Measurements from ENCODE around the gene UBE3C.

UBE3C gene

GRCh38 chr7:157177333-157177982, 38.7 kb downstream of the UBE3C start:
- no peak for DNase-seq (ENCODE audit: low read depth in 2 of 2)

GRCh38 chr7:157177983-157178381, 39.3 kb downstream of the UBE3C start:
- DNase-seq (ENCODE audit: low read depth in 2 of 2): no peak

GRCh38 chr7:157183832-157184231, 45.1 kb downstream of the UBE3C start:
- no peak for DNase-seq (ENCODE audit: low read depth in 2 of 2)

- no peak for DNase-seq (ENCODE audit: low read depth in 2 of 2)
Observed at GRCh38 chr7:157188091-157188665, 49.5 kb downstream of the UBE3C start.

GRCh38 chr7:157189405-157189804, 50.7 kb downstream of the UBE3C start:
- no peak for DNase-seq (ENCODE audit: low read depth in 2 of 2)

- DNase-seq (ENCODE audit: low read depth in 2 of 2): no peak
Observed at GRCh38 chr7:157192861-157193260, 54.1 kb downstream of the UBE3C start.

- no peak for DNase-seq (ENCODE audit: low read depth in 2 of 2)
Observed at GRCh38 chr7:157193274-157193673, 54.5 kb downstream of the UBE3C start.

GRCh38 chr7:157194948-157195347, 56.2 kb downstream of the UBE3C start:
- DNase-seq (ENCODE audit: low read depth in 2 of 2): no peak

- no peak for DNase-seq (ENCODE audit: low read depth in 2 of 2)
Observed at GRCh38 chr7:157195868-157196267, 57.1 kb downstream of the UBE3C start.

GRCh38 chr7:157204134-157204533, 65.4 kb downstream of the UBE3C start:
- no peak for DNase-seq (ENCODE audit: low read depth in 2 of 2)

- DNase-seq (ENCODE audit: low read depth in 2 of 2): no peak
Observed at GRCh38 chr7:157205438-157205837, 66.7 kb downstream of the UBE3C start.

GRCh38 chr7:157208571-157209413, 70.1 kb downstream of the UBE3C start:
- no peak for DNase-seq (ENCODE audit: low read depth in 2 of 2)

GRCh38 chr7:157210682-157211081, 72.0 kb downstream of the UBE3C start:
- DNase-seq (ENCODE audit: low read depth in 2 of 2): no peak

GRCh38 chr7:157211690-157212089, 73.0 kb downstream of the UBE3C start:
- DNase-seq (ENCODE audit: low read depth in 2 of 2): no peak

GRCh38 chr7:157219154-157219553, 80.4 kb downstream of the UBE3C start:
- DNase-seq (ENCODE audit: low read depth in 2 of 2): no peak

- DNase-seq (ENCODE audit: low read depth in 2 of 2): no peak
Observed at GRCh38 chr7:157220916-157221569, 82.3 kb downstream of the UBE3C start.

- DNase-seq (ENCODE audit: low read depth in 2 of 2): no peak
Observed at GRCh38 chr7:157222687-157223086, 84.0 kb downstream of the UBE3C start.

GRCh38 chr7:157224627-157225026, 85.9 kb downstream of the UBE3C start:
- no peak for DNase-seq (ENCODE audit: low read depth in 2 of 2)

- no peak for DNase-seq (ENCODE audit: low read depth in 2 of 2)
Observed at GRCh38 chr7:157228864-157229422, 90.2 kb downstream of the UBE3C start.

GRCh38 chr7:157233677-157234076, 95.0 kb downstream of the UBE3C start:
- no peak for DNase-seq (ENCODE audit: low read depth in 2 of 2)

- DNase-seq (ENCODE audit: low read depth in 2 of 2): no peak
Observed at GRCh38 chr7:157234271-157234670, 95.5 kb downstream of the UBE3C start.

Measured in stimulated activated CD4-positive, alpha-beta T cell treated with anti-CD3 and anti-CD28 coated beads, Interleukin-1b, Interleukin-23, amount 100 ng/mL, for 1 hour (primary cell).